SK-N-SH (cell line): ENCODE data around the gene POLDIP3. TPM values are rescaled to one million over a fixed set of nuclear protein-coding genes. Genes with fewer than 3 reads are reported as not detected.

Experiments used
- CTCF ChIA-PET: fragments of 300-600, 350-600 bp; formaldehyde crosslinking; extraction: SDS; loops from one replicate; lab custom pipeline; 2021; lab: Yijun Ruan, JAX
- POLR2A ChIA-PET: fragments of 350-600 bp; sonication (Branson Sonifier 250); formaldehyde crosslinking; extraction: SDS; loops from one replicate; lab custom pipeline; 2020; ENCODE audit warnings: antibody characterized with exemption, inconsistent platforms; lab: Yijun Ruan, JAX
- DNase-seq: peaks from one replicate; pipeline ENCODE4 v3.0.0; 2012
- H2AFZ ChIP-seq: fragments of 200-600 bp; sonication (generic); 2 replicates; pipeline ENCODE4 v1.8.1; 2016; ENCODE audit warnings: antibody characterized with exemption, mild to moderate bottlenecking, low read depth
- H3F3A ChIP-seq: fragments of 200-600 bp; sonication (generic); replicated peaks from 2 replicates; pipeline ENCODE3; 2016; ENCODE audit warnings: antibody characterized with exemption, mild to moderate bottlenecking; ENCODE audit not compliant: insufficient read depth
- H3K27ac ChIP-seq, 2 experiments: fragments of 200-500 bp in 1 of 2; fragments of 200-600 bp in 1 of 2; sonication (Bioruptor generic) in 1 of 2; sonication (generic), shearing (Covaris generic) in 1 of 2; 2 replicates each; pipeline versions ENCODE4 v1.5.1 to v1.6.1; 2014 to 2016; ENCODE audit warnings: low read depth in 2 of 2, inconsistent platforms in 1 of 2, low read length in 1 of 2, mild to moderate bottlenecking in 1 of 2, mixed read lengths in 1 of 2
- H3K27me3 ChIP-seq: fragments of 200-600 bp; sonication (generic), shearing (Covaris generic); 2 replicates; pipeline ENCODE4 v1.6.1; 2016; ENCODE audit warnings: mixed run types; ENCODE audit not compliant: insufficient read depth
- H3K36me3 ChIP-seq, 2 experiments: fragments of 200-500 bp in 1 of 2; fragments of 200-600 bp in 1 of 2; sonication (Bioruptor generic) in 1 of 2; sonication (generic) in 1 of 2; replicated peaks in 1 of 2; 2 replicates each; pipeline versions ENCODE3 to v1.5.1; 2014 to 2016; ENCODE audit warnings: low read length in 1 of 2, mild to moderate bottlenecking in 1 of 2; ENCODE audit not compliant: insufficient read depth in 2 of 2, control insufficient read depth in 1 of 2
- H3K4me1 ChIP-seq, 2 experiments: fragments of 200-500 bp in 1 of 2; fragments of 200-600 bp in 1 of 2; sonication (Bioruptor generic) in 1 of 2; sonication (generic), shearing (Covaris generic) in 1 of 2; 2 replicates each; pipeline versions ENCODE4 v1.5.1 to v1.6.1; 2014 to 2016; ENCODE audit warnings: low read depth in 1 of 2, low read length in 1 of 2, mixed run types in 1 of 2; ENCODE audit not compliant: insufficient read depth in 2 of 2, control insufficient read depth in 1 of 2
- H3K4me2 ChIP-seq: fragments of 200-600 bp; sonication (generic), shearing (Covaris generic); 2 replicates; pipeline ENCODE4 v1.6.1; 2017; ENCODE audit warnings: mixed run types
- H3K4me3 ChIP-seq, 2 experiments: fragments of 200-500 bp in 1 of 2; fragments of 200-600 bp in 1 of 2; sonication (Bioruptor generic) in 1 of 2; sonication (generic), shearing (Covaris generic) in 1 of 2; 2 replicates each; pipeline versions ENCODE4 v1.5.1 to v1.8.1; 2014 to 2016; ENCODE audit warnings: low read depth in 2 of 2, inconsistent platforms in 1 of 2, low read length in 1 of 2, mild to moderate bottlenecking in 1 of 2, mixed read lengths in 1 of 2, moderate library complexity in 1 of 2
- H3K79me2 ChIP-seq: fragments of 200-600 bp; sonication (generic); 2 replicates; pipeline ENCODE4 v1.8.1; 2017; ENCODE audit warnings: mild to moderate bottlenecking; ENCODE audit not compliant: insufficient read depth
- H3K9ac ChIP-seq: fragments of 200-600 bp; sonication (generic); 2 replicates; pipeline ENCODE4 v1.6.1; 2017; ENCODE audit warnings: mixed run types
- H3K9me2 ChIP-seq: fragments of 200-600 bp; sonication (generic); 2 replicates; pipeline ENCODE4 v1.6.1; 2017; ENCODE audit warnings: mixed run types
- H3K9me3 ChIP-seq: fragments of 200-600 bp; sonication (generic); 2 replicates; pipeline ENCODE4 v1.6.1; 2017; ENCODE audit warnings: mixed run types, mild to moderate bottlenecking, moderate library complexity
- H4K20me1 ChIP-seq: fragments of 200-600 bp; sonication (generic); 2 replicates; pipeline ENCODE4 v1.6.1; 2017; ENCODE audit warnings: mild to moderate bottlenecking, mixed run types; ENCODE audit not compliant: insufficient read depth
- FOXM1 ChIP-seq: IDR thresholded peaks from 2 replicates; pipeline ENCODE4 v1.4.0; 2012; ENCODE audit warnings: low read depth, mild to moderate bottlenecking
- MEF2A ChIP-seq: IDR thresholded peaks from 2 replicates; pipeline ENCODE4 v1.4.0; 2012; ENCODE audit warnings: low read depth, borderline replicate concordance
- MXI1 ChIP-seq: IDR thresholded peaks from 2 replicates; pipeline ENCODE4 v1.6.1; 2012; ENCODE audit warnings: mild to moderate bottlenecking, low read depth, low read length, improper control_type of control experiment
- NFIC ChIP-seq: IDR thresholded peaks from 2 replicates; pipeline ENCODE4 v1.4.0; 2012; ENCODE audit warnings: borderline replicate concordance
- NRF1 ChIP-seq: IDR thresholded peaks from 2 replicates; pipeline ENCODE4 v1.6.1; 2012; ENCODE audit warnings: low read depth, mild to moderate bottlenecking, low read length
- POLR2AphosphoS5 ChIP-seq: IDR thresholded peaks from 2 replicates; pipeline ENCODE4 v1.6.1; 2012; ENCODE audit warnings: low read depth, low read length
- SMC3 ChIP-seq: IDR thresholded peaks from 2 replicates; pipeline ENCODE4 v1.6.1; 2012; ENCODE audit warnings: low read depth, low read length, improper control_type of control experiment
- TAF1 ChIP-seq: IDR thresholded peaks from 2 replicates; pipeline ENCODE4 v1.6.1; 2012; ENCODE audit warnings: low read depth, mild to moderate bottlenecking, low read length, moderate library complexity, borderline replicate concordance
- YY1 ChIP-seq: IDR thresholded peaks from 2 replicates; pipeline ENCODE4 v1.4.0; 2012; ENCODE audit warnings: low read depth, mild to moderate bottlenecking
- WGBS: methylation state at CpG from one replicate; pipeline ENCODE4 v1.1.6; 2017; ENCODE audit warnings: low lambda C conversion rate; 5-methylcytosine and 5-hydroxymethylcytosine counted together
- polyA plus RNA-seq, 3 experiments: library from polyadenylated mRNA; depleted of rRNA; stranded (reverse); fragments of >200 nt; gene quantifications; 2 replicates each; pipeline ENCODE4 v1.2.3, GENCODE V29; 2012
- TF ChIP-seq, protein P1 (sequence below): IDR thresholded peaks from 2 replicates; pipeline ENCODE4 v1.6.1; 2012; ENCODE audit warnings: mild to moderate bottlenecking, low read depth, low read length, moderate library complexity
- TF ChIP-seq, protein P2 (sequence below): fragments of 150-350 bp; IDR thresholded peaks from 2 replicates; pipeline ENCODE4 v1.6.1; 2016; ENCODE audit warnings: mild to moderate bottlenecking, low read depth, low read length
- TF ChIP-seq, protein P3 (sequence below): IDR thresholded peaks from 2 replicates; pipeline ENCODE4; 2012
- TF ChIP-seq, protein P4 (sequence below): IDR thresholded peaks from 2 replicates; pipeline ENCODE4 v1.4.0; 2012; ENCODE audit warnings: low read depth, borderline replicate concordance

The POLDIP3 gene
- polyA plus RNA-seq, 1 of the 3 experiments (the other 2 are of a cell fraction): 18.8 TPM

DNA sequence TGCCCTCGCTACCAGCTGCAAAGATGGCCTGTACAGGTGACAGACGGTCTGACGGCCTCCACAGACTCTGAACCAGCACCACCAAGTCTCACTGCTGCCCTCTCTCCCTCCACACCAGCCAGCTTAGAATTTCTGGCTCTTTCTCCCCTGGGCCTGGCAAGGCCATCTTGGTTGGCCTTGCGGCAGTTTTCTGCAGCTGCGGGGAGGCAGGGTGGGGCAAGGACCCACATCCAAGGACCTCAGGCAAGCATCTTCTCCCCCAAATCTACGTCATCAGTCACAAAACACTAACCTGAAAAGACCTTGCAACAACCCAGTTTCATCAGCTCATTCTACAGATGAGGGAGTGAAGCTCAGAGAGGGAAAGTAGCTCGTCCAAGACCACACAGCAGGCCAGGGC lies 11.7 kb upstream of the POLDIP3 start (continued):
- TF ChIP-seq, protein P1, sequence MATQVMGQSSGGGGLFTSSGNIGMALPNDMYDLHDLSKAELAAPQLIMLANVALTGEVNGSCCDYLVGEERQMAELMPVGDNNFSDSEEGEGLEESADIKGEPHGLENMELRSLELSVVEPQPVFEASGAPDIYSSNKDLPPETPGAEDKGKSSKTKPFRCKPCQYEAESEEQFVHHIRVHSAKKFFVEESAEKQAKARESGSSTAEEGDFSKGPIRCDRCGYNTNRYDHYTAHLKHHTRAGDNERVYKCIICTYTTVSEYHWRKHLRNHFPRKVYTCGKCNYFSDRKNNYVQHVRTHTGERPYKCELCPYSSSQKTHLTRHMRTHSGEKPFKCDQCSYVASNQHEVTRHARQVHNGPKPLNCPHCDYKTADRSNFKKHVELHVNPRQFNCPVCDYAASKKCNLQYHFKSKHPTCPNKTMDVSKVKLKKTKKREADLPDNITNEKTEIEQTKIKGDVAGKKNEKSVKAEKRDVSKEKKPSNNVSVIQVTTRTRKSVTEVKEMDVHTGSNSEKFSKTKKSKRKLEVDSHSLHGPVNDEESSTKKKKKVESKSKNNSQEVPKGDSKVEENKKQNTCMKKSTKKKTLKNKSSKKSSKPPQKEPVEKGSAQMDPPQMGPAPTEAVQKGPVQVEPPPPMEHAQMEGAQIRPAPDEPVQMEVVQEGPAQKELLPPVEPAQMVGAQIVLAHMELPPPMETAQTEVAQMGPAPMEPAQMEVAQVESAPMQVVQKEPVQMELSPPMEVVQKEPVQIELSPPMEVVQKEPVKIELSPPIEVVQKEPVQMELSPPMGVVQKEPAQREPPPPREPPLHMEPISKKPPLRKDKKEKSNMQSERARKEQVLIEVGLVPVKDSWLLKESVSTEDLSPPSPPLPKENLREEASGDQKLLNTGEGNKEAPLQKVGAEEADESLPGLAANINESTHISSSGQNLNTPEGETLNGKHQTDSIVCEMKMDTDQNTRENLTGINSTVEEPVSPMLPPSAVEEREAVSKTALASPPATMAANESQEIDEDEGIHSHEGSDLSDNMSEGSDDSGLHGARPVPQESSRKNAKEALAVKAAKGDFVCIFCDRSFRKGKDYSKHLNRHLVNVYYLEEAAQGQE: no peak
- no peak for TF ChIP-seq MXI1

DNA sequence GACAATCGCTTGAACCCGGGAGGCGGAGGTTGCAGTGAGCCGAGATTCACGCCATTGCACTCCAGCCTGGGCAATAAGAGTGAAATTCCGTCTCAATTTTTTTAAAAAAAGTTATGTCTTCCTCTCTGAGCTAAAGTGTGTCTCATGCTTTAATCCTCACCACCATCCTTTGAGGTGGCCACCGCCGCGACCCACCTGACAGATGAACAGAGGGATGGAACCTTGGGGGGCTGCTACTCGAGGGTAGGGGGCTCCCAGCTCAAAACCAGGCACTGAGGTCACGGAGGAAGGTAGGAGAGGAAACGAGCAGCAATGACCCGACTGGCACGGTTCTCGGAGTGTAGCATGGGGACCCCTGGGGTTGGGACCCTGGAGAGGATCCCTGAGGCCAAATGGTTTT lies 10.7 kb upstream of the POLDIP3 start:
- ChIA-PET CTCF (no interaction called here), POLR2A (no interaction called here)
- H2AFZ ChIP-seq: no peak overlapping the region
- H3K4me1 ChIP-seq: no peaks in the 10 kb centered on the region
- H3K79me2 ChIP-seq: no peaks in the 10 kb centered on the region
- DNase-seq: no peak
- H3K36me3 ChIP-seq: peaks cover 0 to 6% of the 10 kb centered on the region in 2 experiments
- no peak overlapping the region for H3K9ac ChIP-seq
- 97% methylated on average over 13 of the region's 15 CpGs for WGBS
- no peaks in the 10 kb centered on the region for H3K9me2 ChIP-seq
- no peak overlapping the region for H3K4me2 ChIP-seq
- H3K27me3 ChIP-seq: no peaks in the 10 kb centered on the region
- H3K4me3 ChIP-seq: no peak overlapping the region
- no peaks in the 10 kb centered on the region for H3F3A ChIP-seq
- H3K27ac ChIP-seq: no peak overlapping the region
- TF ChIP-seq YY1: no peak
- no peak for TF ChIP-seq POLR2AphosphoS5
- TF ChIP-seq, protein P2, sequence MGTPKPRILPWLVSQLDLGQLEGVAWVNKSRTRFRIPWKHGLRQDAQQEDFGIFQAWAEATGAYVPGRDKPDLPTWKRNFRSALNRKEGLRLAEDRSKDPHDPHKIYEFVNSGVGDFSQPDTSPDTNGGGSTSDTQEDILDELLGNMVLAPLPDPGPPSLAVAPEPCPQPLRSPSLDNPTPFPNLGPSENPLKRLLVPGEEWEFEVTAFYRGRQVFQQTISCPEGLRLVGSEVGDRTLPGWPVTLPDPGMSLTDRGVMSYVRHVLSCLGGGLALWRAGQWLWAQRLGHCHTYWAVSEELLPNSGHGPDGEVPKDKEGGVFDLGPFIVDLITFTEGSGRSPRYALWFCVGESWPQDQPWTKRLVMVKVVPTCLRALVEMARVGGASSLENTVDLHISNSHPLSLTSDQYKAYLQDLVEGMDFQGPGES: no peak
- TF ChIP-seq MXI1: no peak
- TF ChIP-seq NFIC: no peak
- no peak for TF ChIP-seq SMC3
- TF ChIP-seq, protein P3, sequence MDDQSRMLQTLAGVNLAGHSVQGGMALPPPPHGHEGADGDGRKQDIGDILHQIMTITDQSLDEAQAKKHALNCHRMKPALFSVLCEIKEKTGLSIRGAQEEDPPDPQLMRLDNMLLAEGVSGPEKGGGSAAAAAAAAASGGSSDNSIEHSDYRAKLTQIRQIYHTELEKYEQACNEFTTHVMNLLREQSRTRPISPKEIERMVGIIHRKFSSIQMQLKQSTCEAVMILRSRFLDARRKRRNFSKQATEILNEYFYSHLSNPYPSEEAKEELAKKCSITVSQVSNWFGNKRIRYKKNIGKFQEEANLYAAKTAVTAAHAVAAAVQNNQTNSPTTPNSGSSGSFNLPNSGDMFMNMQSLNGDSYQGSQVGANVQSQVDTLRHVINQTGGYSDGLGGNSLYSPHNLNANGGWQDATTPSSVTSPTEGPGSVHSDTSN: no peak
- H4K20me1 ChIP-seq: no peaks in the 10 kb centered on the region
- no peaks in the 10 kb centered on the region for H3K9me3 ChIP-seq

DNA sequence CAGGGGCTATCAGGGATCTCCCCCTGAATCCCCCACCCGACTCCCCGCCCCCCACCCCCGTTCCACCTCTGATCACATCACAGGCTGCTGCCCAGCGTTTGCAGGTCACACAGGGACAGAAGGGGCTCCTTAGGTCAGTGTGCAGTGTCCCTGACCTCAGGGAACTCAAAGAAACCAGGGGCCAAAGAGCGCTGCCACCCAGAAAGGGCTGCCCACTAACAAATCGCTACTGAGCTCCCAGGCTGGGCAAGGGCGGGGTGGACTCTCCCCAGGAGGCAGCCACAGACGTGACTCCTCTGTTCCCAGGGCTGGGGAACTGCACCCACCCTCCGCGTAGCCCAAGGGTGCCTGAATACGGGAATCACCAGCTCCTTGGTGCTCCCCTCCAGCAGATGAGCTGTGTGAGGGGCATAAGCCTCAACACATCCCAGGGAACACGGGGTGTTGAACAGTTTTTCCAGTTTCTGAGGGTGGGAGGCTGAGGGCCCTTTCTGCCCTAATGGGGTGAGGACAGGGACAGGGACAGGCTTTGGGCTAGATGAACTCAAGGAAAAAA lies 9.9 kb upstream of the POLDIP3 start:
- Histone ChIP-seq H3K4me3 (no peak overlapping the region), H3K4me2 (no peak overlapping the region), H3K27me3 (no peaks in the 10 kb centered on the region), H3K36me3 (peaks cover 0 to 3% of the 10 kb centered on the region in 2 experiments), H2AFZ (no peak overlapping the region), H3F3A (no peaks in the 10 kb centered on the region), H4K20me1 (no peaks in the 10 kb centered on the region), H3K79me2 (no peaks in the 10 kb centered on the region), H3K9me3 (no peaks in the 10 kb centered on the region), H3K4me1 (no peaks in the 10 kb centered on the region), H3K9ac (no peak overlapping the region), H3K9me2 (no peaks in the 10 kb centered on the region), H3K27ac (no peak overlapping the region)
- POLR2A ChIA-PET: no interaction called here
- CTCF ChIA-PET: no interaction called here
- no peak for DNase-seq
- 93% methylated on average over 3 of the region's 12 CpGs for WGBS
- TF ChIP-seq, protein P4, sequence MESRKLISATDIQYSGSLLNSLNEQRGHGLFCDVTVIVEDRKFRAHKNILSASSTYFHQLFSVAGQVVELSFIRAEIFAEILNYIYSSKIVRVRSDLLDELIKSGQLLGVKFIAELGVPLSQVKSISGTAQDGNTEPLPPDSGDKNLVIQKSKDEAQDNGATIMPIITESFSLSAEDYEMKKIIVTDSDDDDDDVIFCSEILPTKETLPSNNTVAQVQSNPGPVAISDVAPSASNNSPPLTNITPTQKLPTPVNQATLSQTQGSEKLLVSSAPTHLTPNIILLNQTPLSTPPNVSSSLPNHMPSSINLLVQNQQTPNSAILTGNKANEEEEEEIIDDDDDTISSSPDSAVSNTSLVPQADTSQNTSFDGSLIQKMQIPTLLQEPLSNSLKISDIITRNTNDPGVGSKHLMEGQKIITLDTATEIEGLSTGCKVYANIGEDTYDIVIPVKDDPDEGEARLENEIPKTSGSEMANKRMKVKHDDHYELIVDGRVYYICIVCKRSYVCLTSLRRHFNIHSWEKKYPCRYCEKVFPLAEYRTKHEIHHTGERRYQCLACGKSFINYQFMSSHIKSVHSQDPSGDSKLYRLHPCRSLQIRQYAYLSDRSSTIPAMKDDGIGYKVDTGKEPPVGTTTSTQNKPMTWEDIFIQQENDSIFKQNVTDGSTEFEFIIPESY: no peak
- no peak for TF ChIP-seq TAF1
- no peak for TF ChIP-seq FOXM1
- TF ChIP-seq NRF1: no peak
- no peak for TF ChIP-seq MEF2A
